IPS DF 6.9 (cell line): ENCODE measurements around the gene ZDHHC14.

Experiments used
- DNase-seq: peaks from one replicate; pipeline ENCODE4 v3.0.0-alpha.2; 2013; ENCODE audit warnings: low read depth, low spot score
- H3K27ac ChIP-seq: one replicate; pipeline ENCODE4 v1.5.1; 2013; ENCODE audit warnings: low read length, control low read depth
- H3K27me3 ChIP-seq: 2 replicates; pipeline ENCODE4 v1.6.1; 2013; ENCODE audit warnings: mild to moderate bottlenecking, low read length; ENCODE audit not compliant: control insufficient read depth, insufficient read depth
- H3K36me3 ChIP-seq: 2 replicates; pipeline ENCODE4 v1.6.1; 2013; ENCODE audit warnings: low read length; ENCODE audit not compliant: control insufficient read depth, insufficient read depth
- H3K4me1 ChIP-seq: 2 replicates; pipeline ENCODE4 v1.6.1; 2013; ENCODE audit warnings: low read length; ENCODE audit not compliant: control insufficient read depth, insufficient read depth
- H3K4me3 ChIP-seq: 2 replicates; pipeline ENCODE4 v1.5.1; 2013; ENCODE audit warnings: mild to moderate bottlenecking, low read length
- H3K9me3 ChIP-seq: 2 replicates; pipeline ENCODE4 v1.6.1; 2013; ENCODE audit warnings: low read length, inconsistent platforms; ENCODE audit not compliant: control insufficient read depth, insufficient read depth
- WGBS: extraction: QIAGEN DNeasy Blood & Tissue Kit; methylation state at CpG from one replicate; pipeline ENCODE4 v1.1.7; 2013; ENCODE audit warnings: mixed read lengths, missing lambda C conversion rate; ENCODE audit not compliant: insufficient read length, insufficient coverage; 5-methylcytosine and 5-hydroxymethylcytosine counted together

ZDHHC14 gene

GRCh38 chr6:157541618-157542413, 160.8 kb downstream of the ZDHHC14 start:
- Histone ChIP-seq H3K27me3 (no peaks in the 10 kb centered on the region), H3K4me1 (no peaks in the 10 kb centered on the region), H3K36me3 (no peaks in the 10 kb centered on the region), H3K9me3 (no peaks in the 10 kb centered on the region), H3K4me3 (no peak overlapping the region), H3K27ac (no peak overlapping the region)
- no CpG with 5 or more reads among the region's 13 CpGs for WGBS
- no peak for DNase-seq

DNA sequence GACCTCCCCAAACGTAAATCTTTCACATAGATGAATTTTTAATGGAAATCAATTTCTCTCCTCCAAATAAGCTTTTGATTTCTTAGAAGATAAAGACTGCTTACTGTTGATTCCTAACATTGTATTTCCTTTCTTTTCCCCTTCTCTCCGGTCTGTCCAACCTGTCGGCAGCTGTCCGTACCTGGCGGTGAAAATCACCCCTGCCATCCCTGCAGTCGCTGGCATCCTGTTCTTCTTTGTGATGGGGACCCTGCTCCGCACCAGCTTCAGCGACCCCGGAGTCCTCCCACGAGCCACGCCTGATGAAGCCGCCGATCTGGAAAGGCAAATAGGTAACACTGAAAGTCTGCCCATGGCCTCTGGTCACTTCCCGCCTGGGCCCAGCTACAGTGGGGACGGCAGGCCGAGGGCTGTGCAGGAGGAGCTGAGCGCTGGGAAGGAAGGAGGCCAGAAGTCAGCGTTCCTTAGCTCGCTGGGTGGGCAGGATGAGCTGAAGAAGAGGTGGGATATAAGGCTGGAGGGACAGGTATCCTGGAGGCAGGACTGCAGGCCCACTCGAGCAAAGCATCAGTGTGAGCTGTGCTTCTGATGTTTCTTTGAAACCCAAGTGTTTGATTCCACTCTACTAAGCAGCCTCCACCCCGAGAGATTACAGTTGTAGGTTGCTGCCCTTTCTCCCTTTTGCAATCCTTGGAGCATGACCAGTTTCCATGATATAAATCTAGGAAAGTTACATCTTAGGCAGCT, 161.6 kb downstream of the ZDHHC14 start:
- no CpG with 5 or more reads among the region's 21 CpGs for WGBS

DNA sequence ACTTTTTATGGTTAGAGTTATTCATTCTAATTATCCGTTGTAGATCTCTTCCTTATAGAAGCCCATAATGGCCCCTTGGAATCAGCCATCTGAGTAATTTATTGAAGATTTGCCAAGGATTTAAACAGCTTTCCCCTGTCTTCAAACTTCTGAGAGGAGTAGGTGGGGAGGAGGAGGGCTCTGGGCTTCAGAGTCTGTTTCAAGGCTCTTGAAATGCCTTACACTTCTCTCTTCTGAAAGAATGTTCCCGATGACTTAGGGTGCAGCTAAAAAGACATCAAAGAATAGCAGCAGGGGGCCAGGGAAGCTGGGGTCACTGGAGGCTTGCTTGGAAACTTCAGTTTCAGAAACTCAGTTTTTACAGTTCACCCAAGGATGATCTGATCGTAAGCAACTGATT, 165.3 kb downstream of the ZDHHC14 start:
- Histone ChIP-seq H3K27me3 (no peaks in the 10 kb centered on the region), H3K36me3 (no peaks in the 10 kb centered on the region), H3K4me3 (no peak overlapping the region), H3K4me1 (no peaks in the 10 kb centered on the region), H3K9me3 (no peaks in the 10 kb centered on the region), H3K27ac (no peak overlapping the region)
- no CpG with 5 or more reads among the region's 3 CpGs for WGBS
- no peak for DNase-seq

More for the DNA sequence above, 161.6 kb downstream of the ZDHHC14 start:
- Histone ChIP-seq H3K27ac (no peak overlapping the region), H3K9me3 (no peaks in the 10 kb centered on the region), H3K27me3 (no peaks in the 10 kb centered on the region), H3K36me3 (no peaks in the 10 kb centered on the region), H3K4me3 (no peak overlapping the region), H3K4me1 (no peaks in the 10 kb centered on the region)
- DNase-seq: no peak

DNA sequence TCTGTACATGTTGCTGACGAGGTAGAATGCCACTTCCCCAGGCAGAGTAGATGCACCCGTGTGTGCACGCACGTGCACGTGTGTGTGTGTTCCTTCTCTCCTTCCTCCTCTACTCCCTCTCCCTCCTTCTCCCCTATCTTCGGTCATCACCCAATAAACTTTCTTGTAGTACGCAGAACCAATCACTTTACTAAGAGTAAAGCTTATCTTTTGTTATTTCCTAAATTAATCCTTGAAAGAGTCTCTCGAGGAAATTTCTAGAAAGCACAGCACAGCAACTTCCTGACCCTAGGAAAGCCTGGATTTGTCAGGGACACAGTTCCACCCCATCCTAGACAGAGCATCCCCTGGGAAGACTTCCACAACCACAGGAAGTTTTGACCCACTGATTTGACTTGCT, 166.1 kb downstream of the ZDHHC14 start:
- Histone ChIP-seq H3K9me3 (no peaks in the 10 kb centered on the region), H3K27me3 (no peaks in the 10 kb centered on the region), H3K4me3 (no peak overlapping the region), H3K36me3 (no peaks in the 10 kb centered on the region), H3K4me1 (peaks cover 2% of the 10 kb centered on the region; the same call in 1 of the 2 replicates), H3K27ac (no peak overlapping the region)
- no peak for DNase-seq
- WGBS: no CpG with 5 or more reads among the region's 8 CpGs

DNA sequence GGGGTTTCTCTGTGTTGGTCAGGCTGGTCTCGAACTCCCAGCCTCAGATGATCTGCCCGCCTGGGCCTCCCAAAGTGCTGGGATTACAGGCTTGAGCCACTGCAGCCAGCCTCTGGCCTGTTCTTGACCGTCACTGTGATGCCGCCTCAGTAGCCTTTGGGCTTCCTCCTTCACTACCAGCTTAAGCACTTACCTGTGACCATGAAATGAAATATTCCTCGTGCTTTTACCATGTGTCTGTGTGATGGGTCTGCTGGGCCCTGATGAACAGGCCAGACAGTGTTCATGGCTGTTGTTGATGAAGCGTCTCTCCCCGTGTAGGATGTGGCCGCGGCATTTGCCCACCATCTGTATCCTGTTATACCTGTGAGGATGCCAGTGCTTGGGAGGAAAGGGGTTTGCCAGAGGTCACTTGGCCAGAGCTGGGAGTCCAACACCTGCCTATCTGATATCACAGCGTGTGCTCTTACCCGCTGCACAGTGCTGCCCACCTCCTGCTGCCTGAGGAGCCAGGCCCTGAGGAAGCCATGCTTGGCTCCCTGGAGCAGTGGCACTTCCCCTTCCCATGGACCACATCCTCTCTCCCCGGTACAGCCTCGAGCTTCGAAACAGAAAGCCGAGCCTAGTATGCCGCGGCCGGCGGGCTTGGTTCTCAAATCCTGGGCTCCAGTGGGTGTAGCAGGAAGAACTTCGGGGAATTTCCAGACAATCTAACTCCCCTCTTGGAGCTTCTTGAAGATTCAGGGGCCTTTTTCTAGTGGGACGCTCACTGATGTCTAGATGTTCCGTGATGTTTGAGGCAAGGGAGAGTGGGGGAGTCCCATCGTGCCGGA, 167.9 kb downstream of the ZDHHC14 start:
- H3K4me3 ChIP-seq: no peak overlapping the region
- H3K27ac ChIP-seq: no peak overlapping the region
- no CpG with 5 or more reads among the region's 24 CpGs for WGBS
- no peak for DNase-seq
- peaks cover 9% of the 10 kb centered on the region; the same call in 1 of the 2 replicates for H3K4me1 ChIP-seq
- no peaks in the 10 kb centered on the region for H3K36me3 ChIP-seq
- no peaks in the 10 kb centered on the region for H3K27me3 ChIP-seq
- no peaks in the 10 kb centered on the region for H3K9me3 ChIP-seq

- H3K36me3 ChIP-seq: no peaks in the 10 kb centered on the region
- H3K27me3 ChIP-seq: no peaks in the 10 kb centered on the region
- no peak for DNase-seq
- H3K27ac ChIP-seq: no peak overlapping the region
- H3K4me1 ChIP-seq: peaks cover 9% of the 10 kb centered on the region; the same call in 1 of the 2 replicates
- no CpG with 5 or more reads among the region's 3 CpGs for WGBS
- H3K4me3 ChIP-seq: no peak overlapping the region
- no peaks in the 10 kb centered on the region for H3K9me3 ChIP-seq
These were observed 168.4 kb downstream of the ZDHHC14 start for GRCh38 chr6:157549468-157549745.

DNA sequence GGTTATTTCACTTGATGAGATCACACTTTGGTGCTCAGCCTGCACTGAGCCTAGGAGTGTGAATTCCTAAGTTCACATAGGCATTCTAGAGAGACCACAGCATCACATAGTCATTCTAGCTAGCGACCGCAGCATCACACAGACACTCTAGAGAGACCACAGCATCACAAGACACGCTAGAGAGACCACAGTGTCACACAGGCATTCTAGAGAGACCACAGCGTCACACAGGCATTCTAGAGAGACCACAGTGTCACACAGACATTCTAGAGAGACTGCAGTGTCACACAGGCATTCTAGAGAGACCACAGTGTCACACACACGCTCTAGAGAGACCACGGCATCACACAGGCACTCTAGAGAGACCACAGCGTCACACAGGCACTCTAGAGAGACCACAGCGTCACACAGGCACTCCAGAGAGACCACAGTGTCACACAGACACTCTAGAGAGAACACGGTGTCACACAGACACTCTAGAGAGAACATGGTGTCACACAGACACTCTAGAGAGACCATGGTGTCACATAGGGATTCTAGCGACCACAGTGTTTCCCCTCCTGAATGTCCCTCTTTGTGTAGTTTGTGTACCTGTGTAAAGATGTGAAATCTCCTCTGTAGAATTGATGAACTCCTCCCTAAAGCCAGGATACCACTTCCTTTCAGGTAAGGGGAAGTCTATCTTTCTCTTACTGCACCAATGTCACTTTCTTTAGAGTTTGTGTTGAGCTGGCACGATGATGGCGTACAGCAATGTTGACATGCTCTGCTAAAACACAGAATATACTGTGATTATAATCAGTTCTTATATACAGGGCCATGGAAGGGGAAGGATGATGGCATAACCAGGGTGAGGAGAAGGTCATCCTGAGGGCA, 169.4 kb downstream of the ZDHHC14 start:
- Histone ChIP-seq H3K4me3 (no peak overlapping the region), H3K27ac (no peak overlapping the region), H3K36me3 (no peaks in the 10 kb centered on the region), H3K9me3 (no peaks in the 10 kb centered on the region), H3K27me3 (no peaks in the 10 kb centered on the region), H3K4me1 (peaks cover 9% of the 10 kb centered on the region; the same call in 1 of the 2 replicates)
- WGBS: no CpG with 5 or more reads among the region's 12 CpGs
- DNase-seq: no peak

DNA sequence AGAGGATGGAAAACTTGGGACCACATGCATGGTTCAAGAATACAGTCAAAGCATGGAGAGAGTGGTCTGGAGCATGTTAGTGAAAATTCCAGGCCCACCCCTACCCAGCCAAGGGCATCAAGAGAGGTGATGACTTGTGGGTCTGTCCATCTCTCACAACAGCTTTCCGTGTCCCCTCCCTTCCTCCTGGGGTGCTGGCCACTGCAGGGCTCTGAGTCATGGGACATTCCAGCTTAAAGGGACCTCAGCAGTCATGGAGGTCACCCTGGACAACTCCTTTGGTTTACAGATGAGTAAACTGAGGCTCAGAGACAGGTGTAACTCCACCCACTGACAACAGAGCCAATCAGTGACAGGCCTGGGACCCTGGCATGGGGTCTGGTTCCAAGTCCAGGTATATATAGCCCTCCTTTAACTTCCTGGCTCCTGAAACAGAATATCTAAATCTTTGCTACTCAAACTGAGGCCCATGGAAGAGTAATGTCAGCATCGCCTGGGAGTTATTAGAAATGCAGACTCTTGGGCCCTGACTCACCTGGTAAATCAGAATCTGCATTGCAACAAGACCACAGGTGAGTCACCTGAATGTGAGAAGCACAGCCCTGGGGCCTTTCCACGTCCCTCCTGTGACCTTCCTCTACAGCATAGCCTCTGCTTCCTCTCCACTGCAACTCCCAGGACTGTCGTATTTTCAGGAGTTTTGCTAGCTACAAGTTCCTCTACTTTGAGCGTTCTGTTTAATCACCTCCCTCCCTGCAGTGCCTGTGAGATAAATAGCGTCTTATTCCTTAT, 170.2 kb downstream of the ZDHHC14 start:
- DNase-seq: no peak
- peaks cover 9% of the 10 kb centered on the region; the same call in 1 of the 2 replicates for H3K4me1 ChIP-seq
- no CpG with 5 or more reads among the region's 6 CpGs for WGBS
- no peaks in the 10 kb centered on the region for H3K27me3 ChIP-seq
- H3K9me3 ChIP-seq: no peaks in the 10 kb centered on the region
- no peak overlapping the region for H3K4me3 ChIP-seq
- H3K27ac ChIP-seq: no peak overlapping the region
- H3K36me3 ChIP-seq: no peaks in the 10 kb centered on the region

DNA sequence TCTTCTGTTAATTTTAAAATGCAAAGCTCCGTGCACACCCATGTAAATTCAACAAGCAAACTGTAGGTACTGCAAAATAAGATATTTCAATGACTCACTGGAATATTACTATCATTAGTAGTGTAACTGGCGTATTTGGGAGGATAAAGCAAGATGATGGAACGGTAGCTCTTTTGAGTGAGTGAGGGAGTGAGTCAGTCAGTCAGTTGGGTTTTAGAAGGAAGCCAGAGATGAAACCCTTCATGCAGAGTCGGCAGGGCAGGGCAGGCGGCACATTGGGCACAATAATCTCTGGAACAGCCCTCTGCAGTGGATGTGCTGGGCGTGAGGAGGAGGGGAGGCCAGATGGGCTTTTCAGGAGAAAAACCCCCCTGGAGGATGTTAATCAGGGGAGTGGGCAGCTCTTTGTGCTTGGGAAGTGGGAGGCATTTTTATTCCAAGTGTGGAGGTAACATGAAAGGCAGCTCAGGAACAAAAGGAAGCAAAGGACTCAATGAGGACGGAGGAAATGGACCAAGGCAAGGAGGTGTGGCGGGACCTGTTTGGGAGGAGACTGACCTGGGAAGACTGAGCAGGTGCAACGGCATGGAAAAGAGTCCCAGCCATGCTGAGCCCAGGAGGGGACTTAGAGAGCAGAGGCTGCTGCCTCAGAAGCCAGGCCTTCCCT, 171.2 kb downstream of the ZDHHC14 start:
- Histone ChIP-seq H3K4me3 (no peak overlapping the region), H3K27ac (no peak overlapping the region), H3K4me1 (peaks cover 11% of the 10 kb centered on the region; the same call in 1 of the 2 replicates), H3K27me3 (no peaks in the 10 kb centered on the region), H3K36me3 (no peaks in the 10 kb centered on the region), H3K9me3 (no peaks in the 10 kb centered on the region)
- no CpG with 5 or more reads among the region's 9 CpGs for WGBS
- peak; percentile 97 for DNase-seq
